ENCODE data around the gene P2RY8. TPM values are rescaled to one million over a fixed set of nuclear protein-coding genes. Genes with fewer than 3 reads are reported as not detected.
"Not testable (repeated sequence)": the region's sequence is repeated elsewhere in the genome, so short reads cannot be mapped to it uniquely, and the experiment has no call there.

Gene P2RY8
- total RNA-seq, result 10 to 100 TPM in 1 of 2 experiments, 1 to 10 TPM in 1; 9.8 to 10.6 TPM

- CTCF ChIA-PET, result no interaction called here
- intact Hi-C loops (cut with micrococcal nuclease), result loop anchor here (1.0 to 5.0 kb wide), 10 partner anchors 33 to 330 kb away; partner anchors contain the start of gene SLC25A6
- Mint-ChIP-seq H3K4me3 (peak within 1 kb of the TSS; percentile 91), H3K4me1 (ENCODE audit: low read depth) (peaks cover 15% of the 10 kb centered on the region), H3K9me3 (no peaks in the 10 kb centered on the region), H3K36me3 (ENCODE audit: low read depth) (peaks cover 3% of the 10 kb centered on the region), H3K27ac (peak within 1 kb of the TSS; percentile 97), H3K27me3 (ENCODE audit: low read depth) (no peaks in the 10 kb centered on the region)
- peak; percentile 89 for DNase-seq
Measured at GRCh38 chrX:1537031-1537715, at the start of gene P2RY8. Gene P2RY8, minus strand, starts transcription at chrX:1537185. Its CDS starts 70,627 bp downstream, at chrX:1466558.

GRCh38 chrX:1584237-1585011 is 47.4 kb upstream of the P2RY8 start:
- Mint-ChIP-seq H3K4me1 (ENCODE audit: low read depth) (peaks cover 18% of the 10 kb centered on the region), H3K4me3 (no peak overlapping the region), H3K27ac (no peak overlapping the region), H3K36me3 (ENCODE audit: low read depth) (no peaks in the 10 kb centered on the region), H3K27me3 (ENCODE audit: low read depth) (no peaks in the 10 kb centered on the region), H3K9me3 (no peaks in the 10 kb centered on the region)
- intact Hi-C loops (cut with micrococcal nuclease), result no loop called here
- no peak for DNase-seq
- CTCF ChIA-PET, result no interaction called here

- peaks cover 18% of the 10 kb centered on the region for H3K4me1 Mint-ChIP-seq (ENCODE audit: low read depth)
- intact Hi-C loops (cut with micrococcal nuclease), result no loop called here
- CTCF ChIA-PET, result no interaction called here
Measured at GRCh38 chrX:1582686-1583437, 45.9 kb upstream of the P2RY8 start.

GRCh38 chrX:1581132-1581531 is 44.1 kb upstream of the P2RY8 start:
- Mint-ChIP-seq H3K4me3 (no peak overlapping the region), H3K27ac (no peak overlapping the region), H3K4me1 (ENCODE audit: low read depth) (peaks cover 18% of the 10 kb centered on the region), H3K9me3 (no peaks in the 10 kb centered on the region), H3K36me3 (ENCODE audit: low read depth) (no peaks in the 10 kb centered on the region), H3K27me3 (ENCODE audit: low read depth) (no peaks in the 10 kb centered on the region)
- peak; percentile 92 for DNase-seq
- intact Hi-C loops (cut with micrococcal nuclease), result loop anchor here (1.0 to 2.0 kb wide), 5 partner anchors 44 to 335 kb away; partner anchors contain the start of gene P2RY8
- CTCF ChIA-PET, result no interaction called here

More at GRCh38 chrX:1582686-1583437, 45.9 kb upstream of the P2RY8 start:
- DNase-seq, result peak; percentile 75
- Mint-ChIP-seq H3K9me3 (no peaks in the 10 kb centered on the region), H3K36me3 (ENCODE audit: low read depth) (no peaks in the 10 kb centered on the region), H3K4me3 (peak overlapping the region; percentile 25), H3K27ac (peak overlapping the region; percentile 75), H3K27me3 (ENCODE audit: low read depth) (no peaks in the 10 kb centered on the region)

GRCh38 chrX:1578511-1579173 is 41.7 kb upstream of the P2RY8 start:
- intact Hi-C loops (cut with micrococcal nuclease), result no loop called here
- peaks cover 14% of the 10 kb centered on the region for H3K4me1 Mint-ChIP-seq (ENCODE audit: low read depth)
- CTCF ChIA-PET, result no interaction called here

GRCh38 chrX:1577845-1578244 is 40.9 kb upstream of the P2RY8 start:
- no peaks in the 10 kb centered on the region for H3K36me3 Mint-ChIP-seq (ENCODE audit: low read depth)
- peaks cover 6% of the 10 kb centered on the region for H3K4me1 Mint-ChIP-seq (ENCODE audit: low read depth)
- no peak for DNase-seq
- H3K9me3 Mint-ChIP-seq, result no peaks in the 10 kb centered on the region
- no peak overlapping the region for H3K4me3 Mint-ChIP-seq
- intact Hi-C loops (cut with micrococcal nuclease), result no loop called here
- no peak overlapping the region for H3K27ac Mint-ChIP-seq
- H3K27me3 Mint-ChIP-seq (ENCODE audit: low read depth), result no peaks in the 10 kb centered on the region
- CTCF ChIA-PET, result no interaction called here

More at GRCh38 chrX:1578511-1579173, 41.7 kb upstream of the P2RY8 start:
- Mint-ChIP-seq H3K27me3 (ENCODE audit: low read depth) (no peaks in the 10 kb centered on the region), H3K36me3 (ENCODE audit: low read depth) (no peaks in the 10 kb centered on the region), H3K9me3 (no peaks in the 10 kb centered on the region), H3K4me3 (no peak overlapping the region), H3K27ac (no peak overlapping the region)
- DNase-seq, result no peak

GRCh38 chrX:1576201-1576992 is 39.4 kb upstream of the P2RY8 start:
- CTCF ChIA-PET, result no interaction called here
- H3K4me3 Mint-ChIP-seq, result no peak overlapping the region
- H3K36me3 Mint-ChIP-seq (ENCODE audit: low read depth), result no peaks in the 10 kb centered on the region
- no peak for DNase-seq
- H3K27me3 Mint-ChIP-seq (ENCODE audit: low read depth), result no peaks in the 10 kb centered on the region
- intact Hi-C loops (cut with micrococcal nuclease), result no loop called here
- no peak overlapping the region for H3K27ac Mint-ChIP-seq
- peaks cover 7% of the 10 kb centered on the region for H3K4me1 Mint-ChIP-seq (ENCODE audit: low read depth)
- peaks cover 2% of the 10 kb centered on the region for H3K9me3 Mint-ChIP-seq

GRCh38 chrX:1574181-1574580 is 37.2 kb upstream of the P2RY8 start:
- peaks cover 21% of the 10 kb centered on the region for H3K4me1 Mint-ChIP-seq (ENCODE audit: low read depth)
- H3K4me3 Mint-ChIP-seq; CTCF ChIA-PET; intact Hi-C loops (cut with micrococcal nuclease); H3K27me3 Mint-ChIP-seq (ENCODE audit: low read depth); H3K36me3 Mint-ChIP-seq (ENCODE audit: low read depth); H3K27ac Mint-ChIP-seq; DNase-seq; H3K9me3 Mint-ChIP-seq: not testable (repeated sequence)

GRCh38 chrX:1564750-1565683 is 28.0 kb upstream of the P2RY8 start:
- CTCF ChIA-PET, result no interaction called here
- Mint-ChIP-seq H3K36me3 (ENCODE audit: low read depth) (no peaks in the 10 kb centered on the region), H3K27ac (no peak overlapping the region), H3K4me1 (ENCODE audit: low read depth) (peaks cover 42% of the 10 kb centered on the region), H3K27me3 (ENCODE audit: low read depth) (no peaks in the 10 kb centered on the region), H3K4me3 (peak overlapping the region; percentile 21), H3K9me3 (peaks cover 2% of the 10 kb centered on the region)
- intact Hi-C loops (cut with micrococcal nuclease), result no loop called here
- DNase-seq, result no peak

GRCh38 chrX:1564077-1564476 is 27.1 kb upstream of the P2RY8 start:
- intact Hi-C loops (cut with micrococcal nuclease); H3K4me3 Mint-ChIP-seq; H3K27me3 Mint-ChIP-seq (ENCODE audit: low read depth); H3K36me3 Mint-ChIP-seq (ENCODE audit: low read depth); DNase-seq; CTCF ChIA-PET; H3K27ac Mint-ChIP-seq; H3K9me3 Mint-ChIP-seq: not testable (repeated sequence)
- H3K4me1 Mint-ChIP-seq (ENCODE audit: low read depth), result peaks cover 39% of the 10 kb centered on the region

- no peak overlapping the region for H3K4me3 Mint-ChIP-seq
- no peaks in the 10 kb centered on the region for H3K27me3 Mint-ChIP-seq (ENCODE audit: low read depth)
- H3K4me1 Mint-ChIP-seq (ENCODE audit: low read depth), result peaks cover 41% of the 10 kb centered on the region
- H3K27ac Mint-ChIP-seq, result no peak overlapping the region
- CTCF ChIA-PET, result no interaction called here
- DNase-seq, result no peak
- intact Hi-C loops (cut with micrococcal nuclease), result no loop called here
- H3K36me3 Mint-ChIP-seq (ENCODE audit: low read depth), result no peaks in the 10 kb centered on the region
- H3K9me3 Mint-ChIP-seq, result peaks cover 2% of the 10 kb centered on the region
Measured at GRCh38 chrX:1561164-1561563, 24.2 kb upstream of the P2RY8 start.

All from activated naive CD4-positive, alpha-beta T cell treated with anti-CD3 and anti-CD28 coated beads for 36 hours (primary cell).